ENCODE data around the gene ANOS1. TPM values are rescaled to one million over a fixed set of nuclear protein-coding genes. Genes with fewer than 3 reads are reported as not detected.

The ANOS1 gene
- total RNA-seq, 1 experiment from 2014 or later, result 54.9 TPM

DNA sequence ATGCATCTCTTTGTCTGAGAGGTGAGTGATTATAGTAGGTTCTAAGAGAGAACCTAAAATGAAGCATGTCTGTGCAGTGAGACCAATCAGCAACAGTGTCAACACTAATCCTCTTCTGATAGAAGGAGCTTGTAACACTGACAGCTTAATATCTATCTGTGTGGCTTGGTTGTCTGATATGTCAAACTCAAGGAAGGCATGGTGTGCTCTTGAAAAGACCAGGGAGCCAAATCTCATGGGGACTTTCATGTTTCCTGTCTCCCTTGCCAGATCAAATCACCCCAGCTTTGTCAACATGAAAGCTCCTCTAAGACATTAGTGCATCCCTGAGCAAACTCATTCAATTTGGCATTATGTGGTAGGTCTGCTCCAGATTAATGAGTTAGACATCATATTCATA, 95.4 kb downstream of the ANOS1 start:
- H4K8ac ChIP-seq (replicated peaks; ENCODE audit: insufficient read length, low read depth, low read length), result no peak overlapping the region
- no peak overlapping the region for H2BK120ac ChIP-seq (ENCODE audit: low read depth, low read length, poor library complexity, severe bottlenecking)
- Mint-ChIP-seq H3K4me3 (no peak overlapping the region), H3K27me3 (ENCODE audit: low read depth) (no peaks in the 10 kb centered on the region), H3K4me1 (peaks cover 51 to 61% of the 10 kb centered on the region in 2 experiments), H3K27ac (peak overlapping the region in 1 of 3 experiments; percentile 53; a peak in 2 of 7 replicates), H3K36me3 (ENCODE audit: insufficient read depth in 1 of 3, low read depth in 3 of 3) (peaks cover 0 to 27% (median 8%) of the 10 kb centered on the region in 3 experiments; a peak in 5 of 7 replicates), H3K9me3 (no peaks in the 10 kb centered on the region)
- H3K4ac ChIP-seq (ENCODE audit: low read depth, low read length), result no peak overlapping the region
- no peak overlapping the region for H2BK15ac ChIP-seq (ENCODE audit: low read depth, low read length)
- H3K14ac ChIP-seq (ENCODE audit: insufficient read depth, low read length), result no peak overlapping the region
- H4K20me1 ChIP-seq (ENCODE audit: control insufficient read depth, insufficient read depth, insufficient read length), result no peaks in the 10 kb centered on the region
- H3K18ac ChIP-seq (ENCODE audit: insufficient read length, low read depth, low read length), result no peak overlapping the region
- no peak overlapping the region for H2AK5ac ChIP-seq (ENCODE audit: insufficient read length, low read length)
- H3K4me2 ChIP-seq (ENCODE audit: insufficient read depth, insufficient read length, low read length), result no peak overlapping the region
- no peak overlapping the region for H3K23ac ChIP-seq (ENCODE audit: insufficient read length, low read depth, low read length)
- H3K9me3 ChIP-seq (ENCODE audit: control insufficient read depth, low read depth, low read length), result no peaks in the 10 kb centered on the region
- no peaks in the 10 kb centered on the region for H3K27me3 ChIP-seq (ENCODE audit: insufficient read depth, low read length)
- no peak overlapping the region for H4K5ac ChIP-seq (ENCODE audit: insufficient read length, low read depth, low read length)
- no peak overlapping the region for H2BK12ac ChIP-seq (ENCODE audit: insufficient read length, low read depth, low read length)
- H2AFZ ChIP-seq (ENCODE audit: low read length), result no peak overlapping the region
- peaks cover 19% of the 10 kb centered on the region for H3K4me1 ChIP-seq (ENCODE audit: insufficient read depth, low read length)
- H3T11ph ChIP-seq (ENCODE audit: low read length), result no peak overlapping the region
- H3K79me1 ChIP-seq (ENCODE audit: insufficient read depth, low read depth, low read length, poor library complexity, severe bottlenecking), result peaks cover 4% of the 10 kb centered on the region
- TF ChIP-seq CTCF (conservative IDR thresholded peaks at IDR 0.05), result no peak
- no peak overlapping the region for H3K27ac ChIP-seq (ENCODE audit: insufficient read length, low read depth, low read length)
- H3K56ac ChIP-seq (ENCODE audit: insufficient read length, low read depth, low read length), result no peak overlapping the region
- no peak overlapping the region for H3K9ac ChIP-seq (ENCODE audit: extremely low read depth, insufficient read length, low read length)
- peaks cover 9% of the 10 kb centered on the region; the same call in 1 of the 2 replicates for H3K79me2 ChIP-seq (ENCODE audit: insufficient read depth, low read length)
- no peak overlapping the region for H2BK20ac ChIP-seq (ENCODE audit: low read depth, low read length, poor library complexity, severe bottlenecking)
- H3K23me2 ChIP-seq (ENCODE audit: insufficient read length, low read depth, low read length, poor library complexity, severe bottlenecking), result no peaks in the 10 kb centered on the region
- DNase-seq, result no peak
- H4K91ac ChIP-seq (ENCODE audit: insufficient read length, low read depth, low read length), result no peak overlapping the region
- H2BK5ac ChIP-seq (ENCODE audit: insufficient read length, low read length), result no peak overlapping the region
